SHP77 (cell line): ENCODE results near the gene SOCS3.

Experiments used
- DNase-seq, 2 experiments: peaks; one replicate each; lab custom pipeline; 2025; lab: John Stamatoyannopoulos, UW

Gene SOCS3

DNA sequence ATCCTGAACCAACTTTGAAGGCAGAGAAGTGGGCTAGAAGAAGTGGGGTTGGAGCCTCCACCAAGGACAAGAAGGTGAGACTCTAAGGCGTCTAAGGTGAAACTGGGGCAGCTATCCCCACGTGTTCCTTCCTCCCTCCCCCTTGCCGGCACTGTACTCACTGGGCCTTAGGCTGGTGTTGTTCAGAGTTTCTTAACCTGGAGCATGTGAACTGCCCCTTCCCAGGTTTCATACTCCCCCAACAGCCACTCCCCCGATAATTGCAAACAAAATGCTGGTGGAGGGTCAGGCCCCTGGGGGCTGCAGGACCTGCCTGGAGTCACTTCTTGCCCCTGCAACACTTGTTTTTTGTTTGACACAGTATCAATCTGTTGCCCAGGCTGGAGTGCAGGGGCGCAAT lies 7.3 kb upstream of the SOCS3 start:
- no peak for DNase-seq

DNA sequence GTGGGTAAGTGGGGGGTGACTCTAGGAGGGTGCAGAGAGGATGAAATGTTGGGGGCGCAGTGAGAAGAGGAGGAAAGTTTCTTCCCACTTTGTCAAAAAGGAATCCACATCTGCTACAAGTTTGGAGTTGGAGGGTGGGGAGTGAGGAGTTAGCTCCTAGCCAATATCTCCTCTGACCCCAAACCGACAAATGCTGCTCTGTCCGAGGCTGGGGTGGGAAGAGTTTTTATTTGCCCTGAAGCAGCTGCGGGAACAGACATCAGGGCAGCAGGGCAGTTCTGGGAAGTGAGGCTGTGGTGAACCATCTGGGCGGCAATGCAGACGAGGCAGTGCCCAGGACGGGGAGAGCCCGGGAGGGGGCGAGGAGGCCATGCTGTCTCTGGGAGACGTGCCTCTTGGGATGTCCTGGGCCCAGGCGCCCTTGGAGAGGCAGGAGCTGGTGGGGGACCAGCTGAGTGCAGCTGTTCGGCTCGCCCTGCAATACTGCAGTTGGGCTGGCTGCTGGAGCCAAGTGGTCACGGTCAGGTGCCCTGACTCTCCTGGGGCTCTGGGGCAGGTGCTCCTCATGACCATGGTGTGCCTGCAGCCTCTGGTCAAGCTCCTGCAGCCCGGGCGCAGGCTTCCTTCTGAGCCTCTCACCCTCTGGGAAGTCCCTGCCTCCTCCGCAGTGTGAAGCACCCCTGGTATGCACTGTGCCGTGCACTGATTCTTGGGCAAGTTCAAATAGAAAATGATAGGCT lies 6.4 kb upstream of the SOCS3 start:
- peak; percentile 65 to 78 for DNase-seq

DNA sequence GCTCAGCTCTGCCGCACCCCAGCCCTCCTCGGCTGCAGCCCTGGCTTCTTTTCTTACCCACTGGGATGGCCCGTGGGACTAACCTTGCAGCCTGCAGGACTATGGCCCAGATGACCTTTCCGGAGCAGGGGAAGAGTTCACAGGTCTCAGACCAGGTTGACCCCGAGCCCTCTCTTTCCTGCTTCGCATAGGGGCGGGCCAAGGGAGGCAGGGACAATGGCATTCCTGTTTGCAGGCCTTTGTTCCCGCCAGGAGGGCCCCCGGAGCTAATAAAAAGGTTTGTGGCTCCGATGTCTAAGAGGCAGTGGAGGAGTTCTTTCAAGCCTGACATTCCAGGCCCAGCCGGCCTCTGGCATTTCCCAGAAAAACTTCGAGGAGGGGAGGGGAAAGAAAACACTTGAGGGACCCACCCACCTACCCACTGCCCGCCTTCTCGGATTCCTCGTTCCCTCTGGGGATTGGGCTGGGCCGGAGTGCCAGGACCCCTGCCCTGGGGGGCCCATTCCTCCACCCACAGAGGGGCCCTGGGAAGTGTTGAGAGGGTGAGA lies 5.8 kb upstream of the SOCS3 start:
- DNase-seq = no peak

DNA sequence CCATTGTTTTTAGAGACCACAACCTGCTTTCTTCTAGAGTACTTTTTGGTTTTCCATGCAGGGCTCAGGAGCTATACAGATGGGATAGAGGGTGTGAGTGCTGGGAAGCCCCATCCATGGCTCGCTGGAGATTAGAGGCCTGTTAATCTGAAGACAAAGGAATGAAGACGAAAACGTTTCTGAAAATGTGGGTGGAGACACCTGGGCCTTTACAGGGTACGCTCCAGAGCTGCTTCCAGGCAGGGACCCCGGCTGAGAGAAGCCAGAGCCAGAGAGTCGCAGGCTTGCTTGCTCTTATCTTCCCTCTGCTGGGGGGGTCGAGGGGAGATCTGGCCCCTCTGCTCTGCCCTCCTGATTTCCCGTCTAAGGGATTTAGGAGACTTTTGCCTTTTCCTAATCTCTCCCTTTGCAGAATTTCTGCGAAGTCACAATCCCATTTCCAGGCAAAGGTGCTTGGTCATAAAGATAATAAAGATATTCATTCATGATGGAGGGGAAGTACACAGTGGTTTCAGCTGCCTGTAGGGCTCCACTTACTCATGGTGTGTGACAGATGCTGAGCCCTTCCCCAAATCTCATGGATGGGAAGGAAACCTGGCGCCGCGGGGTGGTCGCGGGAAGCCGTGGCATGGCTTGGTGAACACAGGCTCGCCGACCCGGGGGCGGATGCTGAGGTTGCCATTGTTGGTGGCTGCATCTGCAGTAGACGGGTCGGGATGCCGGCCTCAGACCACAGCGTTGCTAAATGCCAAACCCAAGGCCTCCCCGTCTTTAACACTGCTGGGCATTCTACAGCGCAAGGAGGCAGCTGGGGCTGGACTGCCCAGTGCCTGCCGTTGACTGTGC lies 4.8 kb upstream of the SOCS3 start:
- no peak for DNase-seq

DNA sequence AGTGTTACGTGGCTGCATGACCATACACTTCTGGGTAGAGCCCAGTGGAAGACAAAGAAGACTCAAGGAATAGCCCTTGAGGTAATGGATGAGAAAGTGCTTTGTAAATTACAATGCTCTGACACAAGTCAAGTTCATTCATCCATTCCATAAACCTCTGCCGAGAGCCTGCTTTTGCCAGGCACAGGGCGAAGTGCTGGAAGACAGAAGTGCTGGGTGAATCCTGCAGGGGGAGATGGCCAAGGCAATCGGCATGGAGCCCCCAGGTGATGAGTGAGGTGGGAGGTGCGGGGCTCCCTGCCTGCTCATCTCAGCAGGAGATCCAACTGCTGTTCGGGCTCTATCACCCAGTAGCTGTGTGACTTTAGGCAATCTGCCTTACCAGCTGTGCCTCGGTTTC lies 2.8 kb upstream of the SOCS3 start:
- DNase-seq = no peak

DNA sequence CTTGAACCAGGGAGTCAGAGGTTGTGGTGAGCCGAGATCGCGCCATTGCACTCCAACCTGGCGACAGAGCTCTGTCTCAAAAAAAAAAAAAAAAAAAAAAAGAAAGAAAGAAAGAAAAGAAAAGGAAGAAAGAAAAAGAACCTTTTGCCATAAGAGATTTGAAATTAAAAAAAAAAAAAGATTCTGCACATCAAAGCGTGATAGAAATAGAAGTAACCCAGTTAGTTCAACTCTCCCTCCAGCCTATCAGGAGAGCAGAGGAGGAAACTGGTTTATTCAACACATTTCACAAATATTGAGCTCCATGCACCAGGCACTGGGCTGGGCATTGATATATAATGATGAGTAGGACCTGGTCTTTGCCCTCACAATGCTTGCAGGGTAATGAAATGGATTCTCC lies 2.4 kb upstream of the SOCS3 start:
- DNase-seq = no peak

DNA sequence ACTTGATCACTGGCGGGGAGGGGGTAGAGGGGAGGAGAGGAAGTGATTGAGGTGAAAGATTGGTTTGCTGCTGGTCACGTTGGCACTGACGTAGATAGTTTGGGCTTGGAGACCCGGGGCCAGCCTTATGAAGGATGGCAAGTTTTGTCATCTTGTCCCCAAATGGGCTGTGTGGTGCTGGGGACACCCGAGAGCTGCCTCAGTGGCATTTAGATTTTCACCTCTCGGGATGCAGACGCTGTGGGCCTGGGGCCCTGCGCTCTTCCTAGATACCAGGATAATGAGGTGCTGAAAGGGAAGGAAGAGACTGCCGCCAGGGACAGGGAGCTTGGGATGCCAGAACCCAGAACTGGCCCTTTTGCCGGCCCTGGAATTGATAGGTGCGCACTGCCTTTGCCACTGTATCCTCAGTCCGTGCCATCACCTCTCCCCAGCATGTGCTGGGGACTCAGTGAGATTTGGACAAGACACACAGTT lies 1.4 kb upstream of the SOCS3 start:
- DNase-seq = no peak

DNA sequence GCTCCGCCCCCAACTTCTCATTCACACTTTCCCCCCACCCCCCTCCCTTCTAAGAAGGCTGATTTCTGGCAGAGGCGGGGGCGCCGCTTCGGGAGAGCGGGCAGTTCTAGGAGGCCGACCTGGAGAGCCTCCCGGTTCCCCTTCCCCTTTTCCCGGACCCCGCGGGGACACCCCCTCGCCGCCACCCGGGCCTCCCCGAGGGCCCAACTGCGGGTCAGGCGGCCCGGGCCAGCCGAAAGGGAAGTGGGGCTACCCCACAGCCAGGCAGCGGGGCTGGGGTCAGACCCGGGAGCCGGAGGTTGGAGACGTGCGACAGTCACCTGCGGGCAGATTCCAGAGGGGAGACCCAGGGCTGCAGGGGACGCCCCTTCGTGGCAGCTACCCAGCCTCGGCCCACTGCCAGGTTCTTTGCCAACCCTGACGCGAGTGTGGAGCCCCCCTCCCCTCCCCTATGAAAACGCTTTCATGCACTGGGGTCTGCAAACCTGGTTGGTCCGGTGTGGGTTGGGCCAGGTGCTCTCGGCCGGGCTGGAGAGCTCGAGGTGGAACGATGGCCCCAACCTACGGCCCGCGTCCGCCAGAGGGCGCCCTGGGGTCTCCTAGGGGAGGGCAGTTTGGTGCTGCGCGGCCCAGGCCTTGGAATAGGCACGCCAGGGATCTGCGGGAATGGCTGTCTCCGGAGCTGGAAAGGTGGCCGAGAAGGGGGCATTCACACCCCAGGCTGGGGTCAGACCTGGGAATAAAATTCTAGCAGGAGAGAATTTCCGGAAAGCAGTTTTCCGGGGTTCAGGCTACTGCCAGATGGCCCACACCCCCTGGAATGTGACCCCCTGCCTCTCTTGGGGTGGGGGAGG lies 721 bp upstream of the SOCS3 start:
- peak; percentile 85 to 93 for DNase-seq

DNA sequence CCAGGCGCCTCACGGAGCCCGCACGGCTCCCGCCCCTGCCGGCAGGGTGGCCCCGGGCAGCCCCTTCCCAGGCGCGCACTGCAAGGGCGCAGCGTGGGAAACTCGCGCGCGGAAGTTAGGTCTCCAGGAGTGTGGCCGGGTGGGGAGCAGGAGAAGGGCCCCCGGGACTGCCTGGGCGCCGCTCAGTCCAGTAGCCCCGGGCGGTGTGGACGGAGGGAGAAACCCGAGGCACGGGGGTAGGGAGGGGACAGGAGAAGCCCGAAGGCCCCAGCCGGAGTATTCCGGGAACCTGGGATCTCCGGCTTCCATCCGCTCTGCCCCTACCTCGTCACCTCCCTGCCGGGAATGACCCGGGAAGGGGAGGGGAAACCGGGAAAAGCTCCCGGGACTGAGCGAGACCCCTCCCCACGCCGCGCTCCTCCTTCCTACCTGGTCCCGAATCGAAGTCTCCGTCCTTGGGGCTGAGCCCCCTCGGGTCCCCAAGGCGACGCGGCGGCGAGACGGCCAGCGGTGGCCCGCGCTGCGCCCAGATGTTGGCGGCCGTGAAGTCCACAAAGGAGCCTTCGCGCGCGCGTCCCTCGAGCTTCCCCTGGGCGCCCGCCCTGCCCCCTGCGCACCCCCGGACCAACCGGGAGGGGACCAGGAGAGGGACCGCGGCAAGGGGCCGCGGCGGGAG lies 418 bp downstream of the SOCS3 start:
- DNase-seq = peak; percentile 46 to 48

DNA sequence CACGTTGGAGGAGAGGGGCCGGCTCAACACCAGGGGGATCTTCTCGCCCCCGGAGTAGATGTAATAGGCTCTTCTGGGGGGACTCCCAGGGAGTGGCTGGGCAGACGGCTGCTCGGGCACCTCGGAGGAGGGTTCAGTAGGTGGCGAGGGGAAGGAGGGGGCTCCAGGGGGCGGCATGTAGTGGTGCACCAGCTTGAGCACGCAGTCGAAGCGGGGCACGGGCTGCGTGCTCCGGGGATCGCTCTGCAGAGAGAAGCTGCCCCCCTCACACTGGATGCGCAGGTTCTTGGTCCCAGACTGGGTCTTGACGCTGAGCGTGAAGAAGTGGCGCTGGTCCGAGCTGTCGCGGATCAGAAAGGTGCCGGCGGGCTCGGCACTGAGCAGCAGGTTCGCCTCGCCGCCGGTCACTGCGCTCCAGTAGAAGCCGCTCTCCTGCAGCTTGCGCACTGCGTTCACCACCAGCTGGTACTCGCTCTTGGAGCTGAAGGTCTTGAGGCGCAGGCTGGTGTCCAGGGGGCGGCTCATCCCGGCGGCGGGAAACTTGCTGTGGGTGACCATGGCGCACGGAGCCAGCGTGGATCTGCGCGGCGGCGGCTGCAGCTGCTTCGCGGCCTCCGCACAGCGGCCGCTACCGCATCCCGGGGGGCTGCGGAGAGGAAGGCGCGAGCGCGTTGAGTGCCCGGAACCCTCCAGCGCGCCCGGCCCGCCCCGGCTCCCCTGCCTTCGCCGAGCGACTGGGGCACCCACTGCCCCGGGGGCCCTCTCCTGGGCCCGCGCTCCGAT lies 1.1 kb downstream of the SOCS3 start:
- DNase-seq = peak in 1 of 2 experiments; percentile 38

DNA sequence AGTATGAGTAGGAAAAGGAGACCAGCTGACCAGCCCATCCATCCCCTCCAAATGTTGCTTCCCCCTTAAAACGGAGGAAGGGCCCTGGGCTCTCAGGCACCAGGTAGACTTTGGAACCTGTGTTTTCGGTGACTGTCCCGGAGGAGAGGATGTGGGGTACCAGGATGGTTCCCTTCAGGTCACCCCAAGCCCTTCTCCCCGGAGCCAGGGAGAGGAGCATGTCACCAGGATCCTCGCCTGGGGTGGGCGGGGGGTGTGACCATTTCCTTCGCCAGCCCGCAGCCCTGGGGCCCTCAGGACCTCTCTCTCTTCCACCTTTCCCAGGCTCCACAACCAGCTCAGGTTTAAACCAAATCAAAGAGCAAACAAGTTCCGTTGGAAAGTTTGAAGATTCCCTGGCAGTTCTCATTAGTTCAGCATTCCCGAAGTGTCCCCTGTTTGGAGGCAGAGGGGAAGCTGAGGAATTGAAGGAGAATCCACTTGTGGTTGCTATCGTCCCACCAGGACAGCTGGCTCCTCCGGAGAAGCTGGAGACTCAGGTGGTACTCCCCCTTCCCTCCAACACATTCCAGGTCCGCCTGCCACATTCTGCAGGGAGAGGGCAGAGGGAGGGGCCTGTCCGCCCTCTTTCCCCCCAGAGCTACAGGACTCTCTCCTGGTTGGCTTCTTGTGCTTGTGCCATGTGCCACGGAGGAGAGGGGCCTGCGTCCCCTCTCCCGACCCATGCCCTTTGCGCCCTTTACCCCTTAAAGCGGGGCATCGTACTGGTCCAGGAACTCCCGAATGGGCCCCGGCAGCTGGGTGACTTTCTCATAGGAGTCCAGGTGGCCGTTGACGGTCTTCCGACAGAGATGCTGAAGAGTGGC lies 2.0 kb downstream of the SOCS3 start:
- no peak for DNase-seq

DNA sequence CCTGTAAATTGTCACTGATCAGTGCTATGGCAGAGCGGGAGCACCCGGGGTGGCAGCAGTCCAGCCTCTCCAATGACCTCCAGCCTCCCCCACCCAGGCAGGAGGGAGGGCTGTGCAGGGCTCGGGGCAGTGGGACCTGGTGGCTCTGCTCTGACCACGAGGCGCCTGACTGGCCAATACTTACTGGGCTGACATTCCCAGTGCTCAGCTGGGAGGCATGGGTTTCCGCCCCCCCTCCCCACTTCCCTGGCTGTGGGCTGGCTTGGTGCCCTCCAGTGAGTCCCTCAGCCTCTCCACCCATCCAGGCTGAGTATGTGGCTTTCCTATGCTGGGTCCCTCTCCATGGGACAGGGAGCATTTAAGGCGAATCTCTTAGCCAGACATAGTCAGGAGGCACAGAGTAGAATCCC lies 2.7 kb downstream of the SOCS3 start:
- no peak for DNase-seq

DNA sequence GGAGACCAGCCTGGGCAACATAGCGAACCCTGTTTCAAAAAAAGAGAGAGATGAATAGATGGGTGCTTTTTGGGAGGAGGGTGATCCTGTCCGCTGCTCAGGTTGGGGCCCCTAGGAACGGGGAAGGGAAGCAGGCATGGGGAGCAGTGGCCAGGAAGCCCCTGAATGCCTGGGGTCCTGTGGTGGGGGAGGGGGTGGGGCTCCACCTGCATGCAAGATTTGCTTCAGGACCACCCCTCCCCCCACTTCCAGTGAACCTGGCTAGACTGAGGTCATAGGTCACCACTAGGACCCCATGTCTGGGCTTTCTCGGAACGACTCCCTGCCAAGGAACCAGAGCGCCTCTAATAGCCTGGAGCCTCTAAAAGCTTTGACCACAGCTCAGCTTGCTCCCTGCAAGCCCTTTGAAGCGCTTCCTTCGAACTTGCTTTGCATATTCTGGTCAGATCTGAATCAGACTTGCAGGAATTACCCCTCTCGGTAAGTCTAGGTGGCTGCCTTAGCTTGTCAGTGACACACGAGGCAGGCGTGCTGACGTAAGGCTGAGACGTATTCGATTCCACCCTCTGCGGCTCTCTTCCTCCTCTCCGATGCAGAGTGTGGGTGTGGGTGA lies 3.7 kb downstream of the SOCS3 start:
- no peak for DNase-seq

DNA sequence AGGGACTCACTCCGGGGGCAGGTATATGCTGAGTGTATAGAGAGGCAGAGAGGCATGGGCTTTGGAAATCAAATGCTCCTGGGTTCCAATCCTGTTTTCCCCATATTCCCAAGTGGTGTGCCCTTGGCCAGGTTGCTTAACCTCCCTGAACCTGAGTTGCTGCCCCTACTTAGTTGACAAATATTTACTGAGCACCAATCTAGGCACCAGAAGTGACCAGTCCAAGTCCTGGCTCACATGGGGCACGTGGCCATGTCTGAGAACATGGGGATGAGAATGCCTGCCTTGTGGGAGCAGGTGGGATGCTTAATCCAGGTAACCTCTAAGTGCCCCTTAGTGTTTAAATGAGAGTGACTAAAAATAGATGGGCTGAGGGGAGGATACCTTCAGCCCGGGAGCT lies 4.2 kb downstream of the SOCS3 start:
- DNase-seq = no peak

DNA sequence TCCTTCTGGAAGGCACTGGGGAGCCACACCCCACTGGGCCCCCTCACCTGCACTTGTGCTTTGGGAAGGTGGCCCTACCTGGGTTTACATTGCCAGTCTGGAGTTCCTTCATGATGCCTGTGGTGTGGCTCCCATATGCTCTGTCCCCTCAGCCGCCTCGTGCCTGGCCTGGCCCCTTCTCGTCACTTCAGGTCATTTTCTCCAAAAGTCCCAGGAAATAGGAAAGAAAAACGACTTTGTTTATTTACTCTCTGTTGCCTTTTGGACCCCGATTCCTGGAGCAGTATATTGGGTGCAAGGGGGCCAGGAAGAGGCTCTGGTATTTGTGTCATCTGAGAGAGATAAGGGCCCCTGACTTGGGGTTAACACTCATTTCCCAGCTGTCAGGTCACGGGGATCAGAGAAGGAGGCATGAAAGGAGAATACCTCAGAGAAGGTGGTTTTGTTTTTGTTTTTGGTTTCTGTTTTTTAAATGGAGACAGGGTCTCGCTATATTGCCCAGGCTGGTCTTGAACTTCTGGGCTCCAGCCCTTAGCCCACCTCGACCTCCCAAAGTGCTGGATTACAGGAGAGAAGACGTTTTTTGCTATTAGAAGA lies 4.7 kb downstream of the SOCS3 start:
- DNase-seq = no peak

DNA sequence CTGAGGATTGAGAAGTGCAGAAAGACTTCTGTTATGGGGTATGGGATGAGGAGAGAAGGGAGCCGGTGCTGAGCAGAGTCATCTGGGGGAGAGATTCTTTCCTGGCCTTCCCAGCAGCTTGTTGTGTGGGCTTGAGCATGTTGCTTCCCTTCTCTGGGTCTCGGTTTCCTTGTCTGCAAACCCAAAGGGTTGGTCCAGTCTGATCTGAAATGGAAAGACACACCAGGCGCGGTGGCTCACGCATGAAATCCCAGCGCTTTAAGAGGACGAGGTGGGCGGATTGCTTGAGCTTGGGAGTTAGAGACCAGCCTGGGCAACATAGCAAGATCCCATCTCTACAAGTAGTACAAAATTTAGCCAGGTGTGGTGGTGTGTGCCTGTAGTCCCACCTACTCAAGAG lies 6.0 kb downstream of the SOCS3 start:
- no peak for DNase-seq

DNA sequence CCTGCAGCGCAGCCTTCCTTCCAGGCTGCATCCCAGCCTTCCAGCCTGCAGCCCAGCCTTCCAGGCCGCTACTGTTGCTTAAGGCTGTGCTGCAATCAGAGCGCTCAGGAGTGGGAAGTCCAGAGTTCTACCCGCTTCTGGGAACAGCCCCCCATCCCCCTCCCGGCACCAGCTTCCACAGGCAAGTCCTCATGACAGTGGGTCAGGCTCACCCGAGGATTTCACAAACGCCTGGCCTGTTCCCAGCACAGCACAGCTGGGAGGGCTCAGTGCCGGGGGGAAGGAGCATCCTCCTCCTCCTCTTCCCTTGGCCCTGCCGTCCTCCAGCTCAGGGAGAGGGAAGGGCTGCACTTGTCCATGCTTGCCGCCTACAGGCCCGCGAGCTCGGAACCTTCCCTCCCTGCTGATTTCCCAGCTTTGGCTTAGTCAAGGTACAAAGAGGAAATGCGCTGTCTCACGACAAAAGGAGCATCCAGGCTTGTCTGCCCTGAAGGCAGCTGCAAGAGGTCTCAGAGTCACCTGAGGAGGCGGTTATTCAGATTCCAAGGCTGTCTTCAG lies 8.3 kb downstream of the SOCS3 start:
- peak in 1 of 2 experiments; percentile 53 for DNase-seq

DNA sequence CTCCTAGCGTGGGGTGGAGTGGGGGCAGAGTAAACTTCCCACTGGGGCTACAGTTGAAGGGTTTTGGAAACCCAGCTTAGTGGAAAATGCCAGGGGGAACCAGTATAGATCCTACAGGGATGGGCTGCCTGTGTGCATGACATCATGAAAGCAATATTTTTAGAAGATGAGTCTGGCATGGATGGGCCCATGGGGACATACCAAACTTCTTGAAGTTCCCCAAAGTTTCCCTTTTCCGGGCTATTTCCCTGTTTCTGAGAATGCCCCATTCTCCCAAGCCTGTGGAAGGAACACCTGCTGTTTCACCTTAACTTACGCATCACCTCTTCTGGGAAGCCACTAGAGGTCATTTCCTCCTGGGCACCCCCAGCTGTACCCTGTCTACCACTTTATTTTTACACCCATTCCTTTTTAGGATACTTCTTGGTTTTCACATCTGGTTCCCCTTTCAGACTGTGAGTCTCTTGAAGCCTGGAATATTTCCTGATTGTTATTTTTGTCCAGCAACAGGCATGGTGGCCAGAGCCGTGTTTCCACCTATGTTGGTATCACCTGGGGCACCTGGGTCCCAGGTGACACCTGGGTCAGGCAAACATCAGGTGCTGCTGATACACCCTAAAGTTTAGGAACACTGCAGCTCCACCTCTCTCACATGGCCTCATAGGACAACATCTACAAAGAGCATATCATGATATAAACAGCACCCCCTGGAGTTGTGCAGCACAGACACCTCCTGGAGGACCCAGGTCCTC lies 9.8 kb downstream of the SOCS3 start:
- DNase-seq = no peak
